Measurements from ENCODE around the gene LAMA2.

- TF ChIP-seq, protein P1, sequence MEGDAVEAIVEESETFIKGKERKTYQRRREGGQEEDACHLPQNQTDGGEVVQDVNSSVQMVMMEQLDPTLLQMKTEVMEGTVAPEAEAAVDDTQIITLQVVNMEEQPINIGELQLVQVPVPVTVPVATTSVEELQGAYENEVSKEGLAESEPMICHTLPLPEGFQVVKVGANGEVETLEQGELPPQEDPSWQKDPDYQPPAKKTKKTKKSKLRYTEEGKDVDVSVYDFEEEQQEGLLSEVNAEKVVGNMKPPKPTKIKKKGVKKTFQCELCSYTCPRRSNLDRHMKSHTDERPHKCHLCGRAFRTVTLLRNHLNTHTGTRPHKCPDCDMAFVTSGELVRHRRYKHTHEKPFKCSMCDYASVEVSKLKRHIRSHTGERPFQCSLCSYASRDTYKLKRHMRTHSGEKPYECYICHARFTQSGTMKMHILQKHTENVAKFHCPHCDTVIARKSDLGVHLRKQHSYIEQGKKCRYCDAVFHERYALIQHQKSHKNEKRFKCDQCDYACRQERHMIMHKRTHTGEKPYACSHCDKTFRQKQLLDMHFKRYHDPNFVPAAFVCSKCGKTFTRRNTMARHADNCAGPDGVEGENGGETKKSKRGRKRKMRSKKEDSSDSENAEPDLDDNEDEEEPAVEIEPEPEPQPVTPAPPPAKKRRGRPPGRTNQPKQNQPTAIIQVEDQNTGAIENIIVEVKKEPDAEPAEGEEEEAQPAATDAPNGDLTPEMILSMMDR (conservative IDR thresholded peaks at IDR 0.05; ENCODE audit: low read length) = no peak
- no peak for TF ChIP-seq EZH2phosphoT487 (IDR thresholded peaks at IDR 0.05; ENCODE audit: borderline replicate concordance)
These were observed 448.7 kb downstream of the LAMA2 start for GRCh38 chr6:129331450-129332138.
